Activated CD4-positive, alpha-beta T cell treated with anti-CD3 and anti-CD28 coated beads for 36 hours (primary cell): ENCODE data around the gene IGSF6. TPM values are rescaled to one million over a fixed set of nuclear protein-coding genes. Genes with fewer than 3 reads are reported as not detected.
"Not testable (repeated sequence)": the region's sequence is repeated elsewhere in the genome, so short reads cannot be mapped to it uniquely, and the experiment has no call there.

Experiments used
- ATAC-seq: fragments of 200-7000 bp; cut with Tn5 transposase; one replicate; pipeline ENCODE4 v1.10.0; 2021; ENCODE audit warnings: mild to moderate bottlenecking, moderate library complexity
- CTCF ChIA-PET: fragments of 350-600 bp; sonication (Branson Sonifier 250); formaldehyde crosslinking; loops from one replicate; lab custom pipeline; 2021; ENCODE audit warnings: antibody characterized with exemption; lab: Charles Lee
- POLR2A ChIA-PET: fragments of 350-600 bp; sonication (Branson Sonifier 250); formaldehyde crosslinking; loops from one replicate; lab custom pipeline; 2021; ENCODE audit warnings: antibody characterized with exemption, inconsistent platforms; lab: Charles Lee
- DNase-seq: peaks from one replicate; pipeline ENCODE4 v3.0.0-alpha.2; 2020
- H3K27ac Mint-ChIP-seq: one replicate; pipeline ENCODE4 v1.8.0; 2021; ENCODE audit warnings: mixed read lengths
- H3K27me3 Mint-ChIP-seq: one replicate; pipeline ENCODE4 v1.8.0; 2021; ENCODE audit warnings: mixed read lengths
- H3K36me3 Mint-ChIP-seq: one replicate; pipeline ENCODE4 v1.8.0; 2021; ENCODE audit warnings: low read depth, mixed read lengths
- H3K4me1 Mint-ChIP-seq: one replicate; pipeline ENCODE4 v1.8.0; 2021; ENCODE audit warnings: mixed read lengths
- H3K4me3 Mint-ChIP-seq: one replicate; pipeline ENCODE4 v1.8.0; 2021; ENCODE audit warnings: mild to moderate bottlenecking, moderate library complexity, mixed read lengths
- H3K9me3 Mint-ChIP-seq: one replicate; pipeline ENCODE4 v1.8.0; 2021; ENCODE audit warnings: low read depth, mixed read lengths
- intact Hi-C, 2 experiments: fragments of 100-400 bp; cut with DNase I in 1 of 2; cut with micrococcal nuclease in 1 of 2; formaldehyde crosslinking; loops; one replicate each; pipeline versions ENCODE4 v1.14.2 to v1.15.1; 2022 to 2024; cut with DNase I, micrococcal nuclease
- total RNA-seq, 2 experiments: library from RNA; stranded (reverse); gene quantifications; one replicate each; pipeline ENCODE4 v1.2.3, GENCODE V29; 2021

The IGSF6 gene
- total RNA-seq, 2 experiments from 2014 or later: 0.11 to 0.14 TPM

GRCh38 chr16:21642861-21643260 lies 9.5 kb downstream of the IGSF6 start:
- no peaks in the 10 kb centered on the region for H3K27me3 Mint-ChIP-seq
- DNase-seq (no peak), ATAC-seq (no peak)
- CTCF ChIA-PET: interaction anchor here (0.9 to 5.3 kb wide), 5 partner anchors 9 to 60 kb away, joined by 3 to 45 read pairs (median 3); no protein-coding TSS in a partner anchor
- H3K4me1 Mint-ChIP-seq: peaks cover 56% of the 10 kb centered on the region
- intact Hi-C loops: no loop called here
- H3K27ac Mint-ChIP-seq: no peak overlapping the region
- no peaks in the 10 kb centered on the region for H3K9me3 Mint-ChIP-seq
- no peak overlapping the region for H3K4me3 Mint-ChIP-seq
- POLR2A ChIA-PET: interaction anchor here (0.6 kb wide), 1 partner anchor 19 kb away, joined by 3 read pairs; no protein-coding TSS in a partner anchor
- H3K36me3 Mint-ChIP-seq: peaks cover 3% of the 10 kb centered on the region

GRCh38 chr16:21641916-21642315 lies 10.5 kb downstream of the IGSF6 start:
- intact Hi-C loops: no loop called here
- H3K4me1 Mint-ChIP-seq: peaks cover 57% of the 10 kb centered on the region

GRCh38 chr16:21639493-21639892 lies 12.9 kb downstream of the IGSF6 start:
- CTCF ChIA-PET: interaction anchor here (0.8 to 5.3 kb wide), 10 partner anchors 11 to 81 kb away, joined by 3 to 45 read pairs (median 4); no protein-coding TSS in a partner anchor
- Mint-ChIP-seq H3K9me3 (no peaks in the 10 kb centered on the region), H3K4me3 (no peak overlapping the region), H3K36me3 (peaks cover 7% of the 10 kb centered on the region), H3K27ac (no peak overlapping the region), H3K4me1 (peaks cover 38% of the 10 kb centered on the region), H3K27me3 (no peaks in the 10 kb centered on the region)
- no peak for ATAC-seq
- intact Hi-C loops: loop anchor here in 1 of 2 experiments (10.0 kb wide), 1 partner anchor 1305 kb away; no protein-coding TSS in a partner anchor
- no peak for DNase-seq
- POLR2A ChIA-PET: no interaction called here

More at GRCh38 chr16:21641916-21642315, 10.5 kb downstream of the IGSF6 start:
- DNase-seq (no peak), ATAC-seq (no peak)
- H3K4me3 Mint-ChIP-seq: no peak overlapping the region
- POLR2A ChIA-PET: no interaction called here
- CTCF ChIA-PET: interaction anchor here (0.7 to 5.3 kb wide), 7 partner anchors 9 to 67 kb away, joined by 3 to 45 read pairs (median 3); no protein-coding TSS in a partner anchor
- H3K27ac Mint-ChIP-seq: no peak overlapping the region
- H3K36me3 Mint-ChIP-seq: peaks cover under 1% of the 10 kb centered on the region
- H3K9me3 Mint-ChIP-seq: no peaks in the 10 kb centered on the region
- H3K27me3 Mint-ChIP-seq: no peaks in the 10 kb centered on the region

- ATAC-seq (peak; percentile 92), DNase-seq (peak; percentile 57)
- Mint-ChIP-seq H3K9me3 (no peaks in the 10 kb centered on the region), H3K36me3 (peaks cover 7% of the 10 kb centered on the region), H3K27me3 (no peaks in the 10 kb centered on the region), H3K4me1 (peaks cover 31% of the 10 kb centered on the region), H3K27ac (peak overlapping the region; percentile 74), H3K4me3 (no peak overlapping the region)
- ChIA-PET POLR2A (no interaction called here), CTCF (interaction anchor here (0.6 to 5.3 kb wide), 9 partner anchors 13 to 340 kb away, joined by 3 to 45 read pairs (median 4); no protein-coding TSS in a partner anchor)
- intact Hi-C loops: loop anchor here (1.0 to 10.0 kb wide), 2 partner anchors 39 to 1306 kb away; partner anchors contain the start of gene METTL9 (in 1 of the 2)
Observed at GRCh38 chr16:21638573-21638975, 13.8 kb downstream of the IGSF6 start.

- Mint-ChIP-seq H3K4me1 (peaks cover 31% of the 10 kb centered on the region), H3K27ac (no peak overlapping the region), H3K36me3 (peaks cover 7% of the 10 kb centered on the region), H3K27me3 (no peaks in the 10 kb centered on the region), H3K9me3 (no peaks in the 10 kb centered on the region), H3K4me3 (no peak overlapping the region)
- ChIA-PET CTCF (interaction anchor here (0.7 to 1.0 kb wide), 3 partner anchors 25 to 74 kb away, joined by 3 to 4 read pairs (median 3); no protein-coding TSS in a partner anchor), POLR2A (no interaction called here)
- no peak for DNase-seq
- ATAC-seq: no peak
- intact Hi-C loops: loop anchor here in 1 of 2 experiments (10.0 kb wide), 1 partner anchor 1308 kb away; no protein-coding TSS in a partner anchor
Observed at GRCh38 chr16:21637032-21637968, 15.1 kb downstream of the IGSF6 start.

GRCh38 chr16:21635694-21636093 lies 16.7 kb downstream of the IGSF6 start:
- CTCF ChIA-PET: interaction anchor here (1.1 kb wide), 1 partner anchor 48 kb away, joined by 4 read pairs; no protein-coding TSS in a partner anchor
- H3K4me3 Mint-ChIP-seq, H3K27ac Mint-ChIP-seq, DNase-seq, H3K27me3 Mint-ChIP-seq, POLR2A ChIA-PET, H3K36me3 Mint-ChIP-seq, ATAC-seq, H3K9me3 Mint-ChIP-seq: not testable (repeated sequence)
- H3K4me1 Mint-ChIP-seq: peaks cover 36% of the 10 kb centered on the region
- intact Hi-C loops: loop anchor here in 1 of 2 experiments (10.0 kb wide), 1 partner anchor 1309 kb away; no protein-coding TSS in a partner anchor

- DNase-seq: no peak
- no peaks in the 10 kb centered on the region for H3K27me3 Mint-ChIP-seq
- H3K9me3 Mint-ChIP-seq: no peaks in the 10 kb centered on the region
- intact Hi-C loops: loop anchor here in 1 of 2 experiments (10.0 kb wide), 1 partner anchor 1311 kb away; no protein-coding TSS in a partner anchor
- H3K4me1 Mint-ChIP-seq: peaks cover 34% of the 10 kb centered on the region
- H3K27ac Mint-ChIP-seq: no peak overlapping the region
- POLR2A ChIA-PET: no interaction called here
- H3K36me3 Mint-ChIP-seq: peaks cover 14% of the 10 kb centered on the region
- CTCF ChIA-PET: no interaction called here
- no peak overlapping the region for H3K4me3 Mint-ChIP-seq
- no peak for ATAC-seq
Observed at GRCh38 chr16:21634216-21634615, 18.2 kb downstream of the IGSF6 start.

- DNase-seq, CTCF ChIA-PET, ATAC-seq, H3K9me3 Mint-ChIP-seq, H3K27me3 Mint-ChIP-seq, H3K4me3 Mint-ChIP-seq: not testable (repeated sequence)
- POLR2A ChIA-PET: interaction anchor here (0.6 kb wide), 1 partner anchor 482 kb away, joined by 3 read pairs; no protein-coding TSS in a partner anchor
- H3K4me1 Mint-ChIP-seq: peaks cover 14% of the 10 kb centered on the region
- H3K36me3 Mint-ChIP-seq: peaks cover 26% of the 10 kb centered on the region
- intact Hi-C loops: loop anchor here in 1 of 2 experiments (10.0 kb wide), 1 partner anchor 1313 kb away; no protein-coding TSS in a partner anchor
- peak overlapping the region; percentile 44 for H3K27ac Mint-ChIP-seq
Observed at GRCh38 chr16:21631951-21632575, 20.3 kb downstream of the IGSF6 start.

- Mint-ChIP-seq H3K4me1 (peaks cover 17% of the 10 kb centered on the region), H3K36me3 (peaks cover 30% of the 10 kb centered on the region)
- intact Hi-C loops: loop anchor here in 1 of 2 experiments (10.0 kb wide), 1 partner anchor 1313 kb away; no protein-coding TSS in a partner anchor
- H3K4me3 Mint-ChIP-seq, ATAC-seq, CTCF ChIA-PET, H3K27ac Mint-ChIP-seq, H3K9me3 Mint-ChIP-seq, POLR2A ChIA-PET, DNase-seq, H3K27me3 Mint-ChIP-seq: not testable (repeated sequence)
Observed at GRCh38 chr16:21631376-21631775, 21.0 kb downstream of the IGSF6 start.

- peaks cover 22% of the 10 kb centered on the region for H3K4me1 Mint-ChIP-seq
- H3K27me3 Mint-ChIP-seq, H3K27ac Mint-ChIP-seq, H3K4me3 Mint-ChIP-seq, POLR2A ChIA-PET, H3K9me3 Mint-ChIP-seq, DNase-seq, CTCF ChIA-PET, ATAC-seq: not testable (repeated sequence)
- H3K36me3 Mint-ChIP-seq: peaks cover 31% of the 10 kb centered on the region
- intact Hi-C loops: loop anchor here in 1 of 2 experiments (10.0 kb wide), 1 partner anchor 1314 kb away; no protein-coding TSS in a partner anchor
Observed at GRCh38 chr16:21630866-21631265, 21.5 kb downstream of the IGSF6 start.
